ENCODE data around the gene KLK3.

The KLK3 gene

DNA sequence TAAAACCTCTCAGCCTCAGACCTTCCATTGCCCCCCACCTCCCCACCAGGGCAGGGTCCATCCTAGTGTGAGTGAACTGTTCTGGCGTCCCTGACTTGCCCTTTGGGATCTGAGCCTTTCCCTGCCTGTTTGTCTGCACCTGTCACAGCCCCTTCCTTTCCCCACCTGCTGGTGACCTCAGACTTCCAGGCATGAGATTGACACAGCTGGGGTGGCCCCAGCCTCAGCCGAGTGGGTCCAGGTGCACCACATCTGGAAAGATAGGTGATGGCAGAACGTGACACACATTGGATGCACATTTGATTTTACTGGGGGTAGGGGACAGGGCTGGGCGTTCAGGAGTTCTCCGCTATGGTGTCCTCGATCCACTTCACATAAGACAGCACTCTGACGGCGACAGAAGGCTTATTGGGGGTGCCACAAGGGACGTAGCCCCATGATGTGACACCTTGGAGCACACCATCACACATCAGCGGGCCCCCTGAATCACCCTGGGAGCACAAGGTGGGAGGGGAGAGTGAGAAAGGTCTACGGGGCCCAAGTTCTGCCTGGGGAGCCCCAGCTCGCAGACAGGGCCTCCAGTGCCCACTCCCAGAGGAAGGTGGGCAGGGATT lies 35.7 kb upstream of the KLK3 start:
- no peak for DNase-seq (ENCODE audit: low read depth)
- TF ChIP-seq, protein P1, sequence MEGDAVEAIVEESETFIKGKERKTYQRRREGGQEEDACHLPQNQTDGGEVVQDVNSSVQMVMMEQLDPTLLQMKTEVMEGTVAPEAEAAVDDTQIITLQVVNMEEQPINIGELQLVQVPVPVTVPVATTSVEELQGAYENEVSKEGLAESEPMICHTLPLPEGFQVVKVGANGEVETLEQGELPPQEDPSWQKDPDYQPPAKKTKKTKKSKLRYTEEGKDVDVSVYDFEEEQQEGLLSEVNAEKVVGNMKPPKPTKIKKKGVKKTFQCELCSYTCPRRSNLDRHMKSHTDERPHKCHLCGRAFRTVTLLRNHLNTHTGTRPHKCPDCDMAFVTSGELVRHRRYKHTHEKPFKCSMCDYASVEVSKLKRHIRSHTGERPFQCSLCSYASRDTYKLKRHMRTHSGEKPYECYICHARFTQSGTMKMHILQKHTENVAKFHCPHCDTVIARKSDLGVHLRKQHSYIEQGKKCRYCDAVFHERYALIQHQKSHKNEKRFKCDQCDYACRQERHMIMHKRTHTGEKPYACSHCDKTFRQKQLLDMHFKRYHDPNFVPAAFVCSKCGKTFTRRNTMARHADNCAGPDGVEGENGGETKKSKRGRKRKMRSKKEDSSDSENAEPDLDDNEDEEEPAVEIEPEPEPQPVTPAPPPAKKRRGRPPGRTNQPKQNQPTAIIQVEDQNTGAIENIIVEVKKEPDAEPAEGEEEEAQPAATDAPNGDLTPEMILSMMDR (IDR thresholded peaks at IDR 0.05; ENCODE audit: low read depth, low read length, missing control alignments), result no peak
- H3K4me3 ChIP-seq (ENCODE audit: low read depth, low read length), result peak overlapping the region; percentile 60

DNA sequence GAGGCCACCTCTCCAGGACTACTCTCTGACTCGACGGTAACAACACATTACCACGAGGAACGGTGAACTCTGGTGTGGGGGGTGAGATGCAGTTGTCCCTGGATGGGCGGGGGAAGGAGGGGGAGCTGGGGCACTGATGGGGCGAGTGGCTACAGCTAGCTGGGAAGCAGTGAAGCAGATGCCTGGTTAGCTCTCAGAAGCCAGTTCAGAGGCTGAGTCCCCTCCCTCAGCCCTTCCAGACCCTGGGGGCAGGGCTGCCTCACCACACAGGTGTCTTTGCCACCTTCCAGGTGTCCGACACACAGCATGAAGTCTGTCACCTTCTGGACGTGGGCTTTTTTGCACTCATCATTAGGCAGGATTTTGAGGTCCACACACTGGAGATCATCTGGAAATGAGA lies 35.1 kb upstream of the KLK3 start:
- TF ChIP-seq, protein P1 (IDR thresholded peaks at IDR 0.05; ENCODE audit: low read depth, low read length, missing control alignments), result no peak
- no peak for DNase-seq (ENCODE audit: low read depth)
- H3K4me3 ChIP-seq (ENCODE audit: low read depth, low read length), result peak overlapping the region; percentile 60

DNA sequence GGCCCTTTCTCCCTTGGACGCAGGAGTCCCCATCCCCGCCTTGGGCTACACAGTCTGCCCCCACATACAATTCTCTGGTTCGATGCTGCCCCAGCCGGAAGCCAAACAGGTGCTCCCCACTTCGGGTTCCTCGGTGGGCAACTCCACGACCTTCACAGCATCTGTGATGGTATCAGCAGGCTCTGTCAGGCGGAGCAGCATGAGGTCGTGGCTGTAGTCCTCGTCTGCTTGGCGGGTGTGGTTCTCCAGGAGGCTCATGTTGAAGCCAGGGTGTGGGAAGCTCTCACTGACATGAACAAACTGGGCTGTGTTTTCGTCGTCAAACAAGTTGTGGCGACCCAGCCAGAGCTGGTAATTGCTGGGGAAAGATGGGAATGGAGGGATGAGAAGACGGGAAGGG lies 34.6 kb upstream of the KLK3 start:
- TF ChIP-seq, protein P1 (IDR thresholded peaks at IDR 0.05; ENCODE audit: low read depth, low read length, missing control alignments), result no peak
- DNase-seq (ENCODE audit: low read depth), result no peak
- peak overlapping the region; percentile 60 for H3K4me3 ChIP-seq (ENCODE audit: low read depth, low read length)

DNA sequence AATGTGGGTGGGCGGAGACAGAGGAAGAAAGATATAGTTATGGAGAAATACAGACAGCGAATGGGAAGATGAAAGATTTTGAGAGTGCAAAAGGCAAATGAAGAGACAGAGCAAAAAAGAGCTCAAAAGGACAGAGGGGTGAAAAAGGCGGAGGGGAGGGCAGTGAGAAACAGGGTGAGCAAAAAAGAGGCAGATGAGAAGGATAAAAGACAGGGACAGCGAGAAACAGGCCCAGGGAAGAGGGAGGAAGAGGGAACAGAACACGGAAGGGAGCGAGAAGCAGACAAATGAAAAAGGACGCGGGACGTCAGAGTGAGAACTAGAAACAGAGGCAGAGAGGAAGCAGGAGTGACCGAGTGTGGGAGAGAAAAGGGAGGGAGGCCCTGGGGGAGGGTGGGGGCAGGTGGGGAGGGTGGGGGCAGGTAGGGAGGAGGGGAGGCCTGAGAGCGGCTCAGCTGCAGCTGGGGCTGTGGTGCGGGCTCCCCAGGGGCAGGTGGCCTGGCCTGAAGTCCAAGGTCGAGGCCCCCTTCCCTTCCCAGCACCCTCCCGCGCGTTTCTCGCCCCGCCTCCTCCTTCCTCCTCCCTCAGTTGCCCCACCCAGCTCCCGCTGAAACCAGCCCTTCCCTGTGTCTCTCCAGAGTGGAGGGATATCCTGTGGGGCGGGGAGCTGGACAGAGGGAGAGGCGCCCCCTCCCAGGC lies 34.0 kb upstream of the KLK3 start:
- no peak for DNase-seq (ENCODE audit: low read depth)
- TF ChIP-seq, protein P1 (IDR thresholded peaks at IDR 0.05; ENCODE audit: low read depth, low read length, missing control alignments), result no peak
- H3K4me3 ChIP-seq (ENCODE audit: low read depth, low read length), result peak overlapping the region; percentile 60

DNA sequence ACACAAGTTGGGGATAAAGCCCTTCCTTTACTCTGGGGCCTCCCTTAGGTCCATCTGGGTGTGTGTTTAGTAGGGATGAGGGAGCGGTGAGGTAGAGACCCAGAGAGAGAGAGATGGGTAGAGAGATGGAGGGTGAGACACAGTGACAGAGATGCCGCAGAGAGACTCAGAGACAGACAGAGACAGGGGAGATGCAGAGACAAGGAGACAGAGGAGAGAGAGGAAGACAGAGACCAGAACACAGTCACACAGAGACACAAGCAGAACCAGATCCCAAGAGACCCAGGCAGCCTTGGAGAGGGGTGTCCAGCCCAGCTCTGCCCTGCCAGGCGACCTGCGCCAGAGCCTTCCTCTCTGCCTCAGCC lies 33.5 kb upstream of the KLK3 start:
- DNase-seq (ENCODE audit: low read depth), result no peak
- TF ChIP-seq, protein P1 (IDR thresholded peaks at IDR 0.05; ENCODE audit: low read depth, low read length, missing control alignments), result no peak
- no peak overlapping the region for H3K4me3 ChIP-seq (ENCODE audit: low read depth, low read length)

DNA sequence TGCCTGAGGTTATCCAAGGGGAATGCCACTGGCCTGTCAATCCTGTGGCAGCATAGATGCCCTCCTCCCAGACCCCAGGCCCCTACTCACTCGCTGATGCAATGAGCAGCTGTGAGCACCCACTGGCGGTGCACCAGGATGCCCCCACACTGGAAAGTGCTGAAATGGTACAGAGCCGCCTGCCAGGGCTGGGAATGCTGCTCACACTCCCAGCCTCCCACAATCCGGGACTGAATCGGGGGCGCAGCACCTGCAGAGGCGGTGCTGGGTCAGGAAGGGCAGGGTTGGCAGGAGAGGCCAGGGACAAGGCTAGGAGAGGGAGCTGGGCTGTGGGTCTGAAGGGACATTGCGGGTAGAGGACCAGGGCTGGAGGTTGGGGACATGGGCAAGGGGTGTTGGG lies 33.1 kb upstream of the KLK3 start:
- TF ChIP-seq, protein P1 (IDR thresholded peaks at IDR 0.05; ENCODE audit: low read depth, low read length, missing control alignments), result no peak
- no peak for DNase-seq (ENCODE audit: low read depth)
- H3K4me3 ChIP-seq (ENCODE audit: low read depth, low read length), result no peak overlapping the region
